ENCODE data around the gene HAL.
"Not testable (repeated sequence)": the region's sequence is repeated elsewhere in the genome, so short reads cannot be mapped to it uniquely, and the experiment has no call there.

The HAL gene

GRCh38 chr12:95974358-95974757 lies 21.8 kb downstream of the HAL start:
- no peak for TF ChIP-seq CTCF (conservative IDR thresholded peaks at IDR 0.05)
- no peak for TF ChIP-seq ZFX (IDR thresholded peaks at IDR 0.05)
- no peak overlapping the region for H3K27ac ChIP-seq

- no peak for TF ChIP-seq CTCF (conservative IDR thresholded peaks at IDR 0.05)
- no peak overlapping the region for H3K27ac ChIP-seq
Measured at GRCh38 chr12:95972832-95973456, 23.2 kb downstream of the HAL start.

- H3K27ac ChIP-seq, result no peak overlapping the region
- no peak for TF ChIP-seq ZFX (IDR thresholded peaks at IDR 0.05)
- TF ChIP-seq CTCF (conservative IDR thresholded peaks at IDR 0.05), result no peak
Measured at GRCh38 chr12:95970905-95971304, 25.2 kb downstream of the HAL start.

DNA sequence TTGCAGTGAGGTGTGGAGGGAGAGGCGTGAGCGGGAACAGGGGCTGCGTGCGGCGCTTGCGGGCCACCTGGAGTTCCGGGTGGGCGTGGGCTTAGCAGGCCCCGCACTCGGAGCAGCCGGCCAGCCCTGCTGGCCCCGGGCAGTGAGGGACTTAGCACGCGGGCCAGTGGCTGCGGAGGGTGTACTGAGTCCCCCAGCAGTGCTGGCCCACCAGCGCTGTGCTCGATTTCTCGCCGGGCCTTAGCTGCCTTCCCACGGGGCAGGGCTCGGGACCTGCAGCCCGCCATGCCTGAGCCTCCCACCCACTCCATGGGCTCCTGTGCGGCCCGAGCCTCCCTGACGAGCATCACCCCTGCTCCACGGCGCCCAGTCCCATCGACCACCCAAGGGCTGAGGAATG lies 27.0 kb downstream of the HAL start:
- not testable (repeated sequence) for H3K27ac ChIP-seq

DNA sequence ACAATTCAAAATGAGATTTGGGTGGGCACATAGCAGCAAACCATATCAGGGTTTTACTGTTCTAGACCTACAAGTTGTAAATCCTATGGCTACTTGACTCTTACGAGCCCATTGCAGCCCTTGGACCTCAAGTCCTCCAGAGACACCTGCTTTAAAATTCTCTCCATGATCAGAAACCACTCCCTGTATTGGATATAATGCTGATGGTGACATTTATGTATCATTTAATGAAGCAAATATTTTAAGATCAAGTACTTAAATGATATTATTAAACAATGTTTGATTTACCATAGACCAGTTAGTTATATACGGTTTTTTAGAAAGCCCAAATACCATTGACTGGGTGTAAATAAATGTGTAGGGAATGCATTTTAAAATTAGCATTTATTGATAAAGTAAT lies 28.8 kb downstream of the HAL start:
- TF ChIP-seq CTCF (conservative IDR thresholded peaks at IDR 0.05), result no peak
- no peak for TF ChIP-seq ZFX (IDR thresholded peaks at IDR 0.05)
- H3K27ac ChIP-seq, result no peak overlapping the region

DNA sequence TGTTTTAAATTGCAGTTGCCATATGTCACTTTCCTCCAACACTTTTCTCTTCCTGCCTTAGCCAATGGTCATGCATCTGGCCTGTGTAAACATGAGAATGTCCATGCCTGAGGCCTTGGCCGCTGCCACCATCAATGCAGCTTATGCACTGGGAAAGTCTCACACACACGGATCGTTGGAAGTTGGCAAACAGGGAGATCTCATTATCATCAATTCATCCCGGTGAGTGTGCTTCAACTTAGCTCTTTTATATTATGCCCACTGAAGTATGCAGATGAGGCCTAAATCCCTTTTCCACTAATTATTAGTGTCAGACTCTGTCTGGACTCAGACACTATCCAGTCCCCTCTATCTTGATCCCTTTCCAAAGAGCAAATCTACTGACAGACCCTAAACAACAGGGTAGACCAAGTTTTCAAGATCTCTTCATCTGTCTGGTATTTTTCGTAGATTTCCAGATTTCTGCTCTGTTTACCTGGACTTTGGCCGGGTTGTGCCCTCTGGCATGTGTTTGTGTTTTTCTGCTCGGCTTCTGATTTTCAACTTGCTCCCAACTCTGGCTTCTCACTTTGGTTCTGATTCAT lies 29.8 kb downstream of the HAL start:
- TF ChIP-seq ZFX (IDR thresholded peaks at IDR 0.05) (no peak), CTCF (conservative IDR thresholded peaks at IDR 0.05) (no peak)
- no peak overlapping the region for H3K27ac ChIP-seq

GRCh38 chr12:95963096-95963495 lies 33.0 kb downstream of the HAL start:
- TF ChIP-seq ZFX (IDR thresholded peaks at IDR 0.05) (no peak), CTCF (conservative IDR thresholded peaks at IDR 0.05) (peak; percentile 10; the same call in 1 of the 2 replicates)
- H3K27ac ChIP-seq, result no peak overlapping the region

DNA sequence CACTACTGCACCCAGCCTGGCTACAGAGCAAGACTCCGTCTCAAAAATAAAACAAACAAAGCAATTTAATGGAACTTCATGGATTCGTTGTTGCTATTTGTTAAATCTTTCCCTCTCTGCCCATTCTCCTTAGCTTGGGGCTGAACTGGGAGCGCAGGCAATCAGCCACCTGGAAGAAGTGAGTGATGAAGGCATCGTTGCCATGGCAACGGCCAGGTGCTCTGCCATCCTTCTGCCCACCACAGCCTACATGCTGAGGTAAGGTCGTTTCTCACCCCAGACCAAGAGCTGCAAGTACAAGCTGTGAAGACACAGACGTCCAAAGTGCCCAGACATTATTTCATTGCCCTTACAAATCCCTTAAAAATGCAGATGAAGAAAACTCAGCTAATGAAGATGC lies 33.9 kb downstream of the HAL start:
- H3K27ac ChIP-seq, result no peak overlapping the region
- no peak for TF ChIP-seq CTCF (conservative IDR thresholded peaks at IDR 0.05)
- no peak for TF ChIP-seq ZFX (IDR thresholded peaks at IDR 0.05)
